ENCODE results near the gene NRM.

Gene NRM

DNA sequence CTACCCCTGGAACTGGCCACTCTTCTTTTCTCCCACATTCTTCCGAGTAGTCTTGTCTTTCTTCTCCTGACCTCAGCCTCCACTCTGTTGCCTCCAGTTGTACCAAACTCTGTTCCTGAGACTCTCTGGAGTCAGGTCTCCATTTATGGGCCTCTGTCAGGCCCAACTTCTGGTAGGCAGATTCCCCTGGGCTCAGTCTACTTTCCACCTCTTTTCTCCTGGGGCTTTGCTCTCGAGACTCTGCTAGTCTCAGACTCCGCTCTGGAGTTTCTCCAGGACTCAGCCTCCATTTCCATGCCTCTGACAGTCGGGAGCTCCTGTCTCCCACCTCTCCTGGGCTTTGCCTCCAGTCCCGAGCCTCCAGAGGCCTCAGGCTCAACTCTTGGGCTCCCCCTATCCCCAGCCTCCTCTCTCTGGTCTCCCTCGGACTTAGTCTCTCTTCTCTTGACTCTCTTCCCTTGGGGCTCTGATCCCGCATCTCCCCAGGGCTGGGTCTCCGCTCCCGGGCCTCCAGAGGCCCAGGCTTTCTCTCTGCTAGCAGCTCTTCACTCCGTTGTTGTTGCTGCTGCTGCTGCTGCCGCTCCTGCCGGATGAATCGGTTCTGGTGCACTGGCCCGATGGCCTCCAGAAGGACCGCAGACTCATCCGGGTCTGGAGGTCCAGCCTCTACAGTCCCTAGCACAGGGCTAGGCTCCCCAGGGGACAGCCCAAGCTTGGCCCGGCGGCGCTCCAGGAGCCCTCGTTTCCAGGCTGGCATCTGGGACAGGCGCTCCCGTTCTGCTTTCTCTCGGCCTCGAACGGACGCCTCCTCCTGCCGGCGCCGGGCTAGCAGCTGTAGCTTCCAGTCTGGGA is 5.4 kb downstream of the NRM start:
- H3K4me3 ChIP-seq (ENCODE audit: low read depth, low read length, poor library complexity, severe bottlenecking) = peak overlapping the region; percentile 87
- H3K36me3 ChIP-seq (ENCODE audit: insufficient read depth, low read length) = peaks cover 3% of the 10 kb centered on the region; the same call in 1 of the 2 replicates
- H3K9ac ChIP-seq (ENCODE audit: low read length) = peak overlapping the region; percentile 95
- no peaks in the 10 kb centered on the region for H3K9me3 ChIP-seq (ENCODE audit: low read length)
- peaks cover 82% of the 10 kb centered on the region for H3K4me1 ChIP-seq (ENCODE audit: insufficient read depth, low read length, severe bottlenecking)
- peak overlapping the region; percentile 75 for H3K4me2 ChIP-seq (ENCODE audit: low read length)
- no peaks in the 10 kb centered on the region for H3K9me2 ChIP-seq (ENCODE audit: low read depth, low read length)
- H4K20me1 ChIP-seq (ENCODE audit: insufficient read depth, low read length) = no peaks in the 10 kb centered on the region
- TF ChIP-seq, protein P1, sequence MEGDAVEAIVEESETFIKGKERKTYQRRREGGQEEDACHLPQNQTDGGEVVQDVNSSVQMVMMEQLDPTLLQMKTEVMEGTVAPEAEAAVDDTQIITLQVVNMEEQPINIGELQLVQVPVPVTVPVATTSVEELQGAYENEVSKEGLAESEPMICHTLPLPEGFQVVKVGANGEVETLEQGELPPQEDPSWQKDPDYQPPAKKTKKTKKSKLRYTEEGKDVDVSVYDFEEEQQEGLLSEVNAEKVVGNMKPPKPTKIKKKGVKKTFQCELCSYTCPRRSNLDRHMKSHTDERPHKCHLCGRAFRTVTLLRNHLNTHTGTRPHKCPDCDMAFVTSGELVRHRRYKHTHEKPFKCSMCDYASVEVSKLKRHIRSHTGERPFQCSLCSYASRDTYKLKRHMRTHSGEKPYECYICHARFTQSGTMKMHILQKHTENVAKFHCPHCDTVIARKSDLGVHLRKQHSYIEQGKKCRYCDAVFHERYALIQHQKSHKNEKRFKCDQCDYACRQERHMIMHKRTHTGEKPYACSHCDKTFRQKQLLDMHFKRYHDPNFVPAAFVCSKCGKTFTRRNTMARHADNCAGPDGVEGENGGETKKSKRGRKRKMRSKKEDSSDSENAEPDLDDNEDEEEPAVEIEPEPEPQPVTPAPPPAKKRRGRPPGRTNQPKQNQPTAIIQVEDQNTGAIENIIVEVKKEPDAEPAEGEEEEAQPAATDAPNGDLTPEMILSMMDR (IDR thresholded peaks at IDR 0.05; ENCODE audit: low read length) = peak; percentile 42
- no peak for TF ChIP-seq EZH2 (IDR thresholded peaks at IDR 0.05; ENCODE audit: borderline replicate concordance, low read length)
- H3K27me3 ChIP-seq (ENCODE audit: insufficient read depth, low read length) = no peaks in the 10 kb centered on the region
- peak overlapping the region; percentile 95 for H3K27ac ChIP-seq (ENCODE audit: low read depth, low read length, poor library complexity, severe bottlenecking)
- peaks cover 38% of the 10 kb centered on the region for H3K79me2 ChIP-seq (ENCODE audit: insufficient read depth, low read length)
- H3F3A ChIP-seq (ENCODE audit: insufficient read depth, low read length) = peaks cover 21% of the 10 kb centered on the region
- no peak overlapping the region for H2AFZ ChIP-seq (ENCODE audit: low read length)

DNA sequence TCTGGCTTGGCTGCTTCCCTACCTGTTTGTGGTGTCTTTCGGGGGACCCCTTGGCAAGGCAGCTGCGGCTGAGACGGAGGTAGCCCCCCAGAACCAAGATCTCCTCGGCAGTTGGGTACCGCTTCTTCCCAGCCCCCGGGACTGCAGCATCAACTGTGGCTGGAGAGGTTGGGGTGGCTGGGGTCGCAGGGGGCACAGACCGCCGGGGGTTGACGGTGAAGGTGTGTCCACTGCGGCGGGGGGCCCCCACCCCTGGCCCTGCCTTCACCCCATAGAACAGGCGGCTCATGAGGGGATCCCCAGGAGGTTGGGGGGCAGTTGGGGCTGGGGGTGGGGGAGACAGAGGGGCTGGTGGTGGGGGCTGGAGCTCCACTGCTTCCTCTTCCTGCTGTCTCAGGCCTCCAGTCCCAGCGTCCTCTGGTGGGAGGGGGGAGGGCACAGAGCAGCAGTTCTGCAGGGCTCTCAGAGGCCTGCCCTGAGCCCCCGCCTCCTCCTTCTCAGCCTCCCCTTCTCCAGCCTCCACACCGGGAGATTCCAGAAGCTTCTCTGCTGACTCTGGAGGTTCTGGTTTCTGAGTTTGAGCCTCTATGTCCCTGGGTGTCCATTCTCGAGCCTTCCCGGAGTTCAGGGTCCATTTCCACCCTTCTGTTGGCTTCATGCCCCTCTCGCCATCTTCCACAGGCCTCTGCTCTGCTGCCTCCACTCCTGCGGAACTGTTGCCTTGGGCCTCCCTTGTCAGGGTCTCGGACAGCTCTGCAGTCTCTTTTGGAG is 6.2 kb downstream of the NRM start:
- peaks cover 9% of the 10 kb centered on the region; the same call in 1 of the 2 replicates for H3K36me3 ChIP-seq (ENCODE audit: insufficient read depth, low read length)
- H3K79me2 ChIP-seq (ENCODE audit: insufficient read depth, low read length) = peaks cover 38% of the 10 kb centered on the region
- TF ChIP-seq, protein P1 (IDR thresholded peaks at IDR 0.05; ENCODE audit: low read length) = no peak
- TF ChIP-seq EZH2 (IDR thresholded peaks at IDR 0.05; ENCODE audit: borderline replicate concordance, low read length) = no peak
- peak overlapping the region; percentile 87 for H3K4me3 ChIP-seq (ENCODE audit: low read depth, low read length, poor library complexity, severe bottlenecking)
- H3K4me2 ChIP-seq (ENCODE audit: low read length) = peak overlapping the region; percentile 75
- H3K27ac ChIP-seq (ENCODE audit: low read depth, low read length, poor library complexity, severe bottlenecking) = peak overlapping the region; percentile 95
- peaks cover 20% of the 10 kb centered on the region for H3F3A ChIP-seq (ENCODE audit: insufficient read depth, low read length)
- H3K9ac ChIP-seq (ENCODE audit: low read length) = peak overlapping the region; percentile 95
- H2AFZ ChIP-seq (ENCODE audit: low read length) = no peak overlapping the region
- H3K9me2 ChIP-seq (ENCODE audit: low read depth, low read length) = no peaks in the 10 kb centered on the region
- peaks cover 82% of the 10 kb centered on the region for H3K4me1 ChIP-seq (ENCODE audit: insufficient read depth, low read length, severe bottlenecking)
- H3K9me3 ChIP-seq (ENCODE audit: low read length) = no peaks in the 10 kb centered on the region
- H3K27me3 ChIP-seq (ENCODE audit: insufficient read depth, low read length) = no peaks in the 10 kb centered on the region
- no peaks in the 10 kb centered on the region for H4K20me1 ChIP-seq (ENCODE audit: insufficient read depth, low read length)

DNA sequence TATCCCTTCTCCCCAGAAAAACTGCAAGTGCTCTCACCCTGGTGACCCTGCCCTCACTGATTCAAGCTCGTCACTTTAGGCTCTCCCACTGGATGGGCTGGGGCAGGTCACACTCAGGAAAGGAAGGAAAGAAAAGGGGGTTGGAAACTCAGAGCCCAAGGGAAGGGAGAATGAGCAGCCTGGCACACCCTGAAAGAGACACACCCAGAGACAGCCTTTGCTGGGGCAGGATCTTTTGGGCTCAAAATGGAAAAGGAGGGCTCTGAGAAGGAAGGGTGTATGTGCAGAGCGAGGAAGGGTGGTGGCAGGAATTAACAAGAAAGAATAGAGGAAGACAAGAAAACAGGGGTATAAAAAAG is 6.8 kb downstream of the NRM start:
- Histone ChIP-seq H2AFZ (ENCODE audit: low read length) (no peak overlapping the region), H3K27me3 (ENCODE audit: insufficient read depth, low read length) (no peaks in the 10 kb centered on the region), H4K20me1 (ENCODE audit: insufficient read depth, low read length) (no peaks in the 10 kb centered on the region), H3F3A (ENCODE audit: insufficient read depth, low read length) (peaks cover 18% of the 10 kb centered on the region), H3K79me2 (ENCODE audit: insufficient read depth, low read length) (peaks cover 38% of the 10 kb centered on the region), H3K4me3 (ENCODE audit: low read depth, low read length, poor library complexity, severe bottlenecking) (peak overlapping the region; percentile 87), H3K9ac (ENCODE audit: low read length) (peak overlapping the region; percentile 95), H3K9me2 (ENCODE audit: low read depth, low read length) (no peaks in the 10 kb centered on the region), H3K9me3 (ENCODE audit: low read length) (no peaks in the 10 kb centered on the region), H3K27ac (ENCODE audit: low read depth, low read length, poor library complexity, severe bottlenecking) (peak overlapping the region; percentile 95), H3K4me2 (ENCODE audit: low read length) (peak overlapping the region; percentile 75), H3K4me1 (ENCODE audit: insufficient read depth, low read length, severe bottlenecking) (peaks cover 82% of the 10 kb centered on the region), H3K36me3 (ENCODE audit: insufficient read depth, low read length) (peaks cover 10% of the 10 kb centered on the region; the same call in 1 of the 2 replicates)
- TF ChIP-seq, protein P1 (IDR thresholded peaks at IDR 0.05; ENCODE audit: low read length) = no peak
- no peak for TF ChIP-seq EZH2 (IDR thresholded peaks at IDR 0.05; ENCODE audit: borderline replicate concordance, low read length)
